ENCODE measurements around the gene SCIMP. TPM values are rescaled to one million over a fixed set of nuclear protein-coding genes. Genes with fewer than 3 reads are reported as not detected.
"Not testable (repeated sequence)": the region's sequence is repeated elsewhere in the genome, so short reads cannot be mapped to it uniquely, and the experiment has no call there.

The SCIMP gene
- total RNA-seq, 1 experiment from 2014 or later = not detected

DNA sequence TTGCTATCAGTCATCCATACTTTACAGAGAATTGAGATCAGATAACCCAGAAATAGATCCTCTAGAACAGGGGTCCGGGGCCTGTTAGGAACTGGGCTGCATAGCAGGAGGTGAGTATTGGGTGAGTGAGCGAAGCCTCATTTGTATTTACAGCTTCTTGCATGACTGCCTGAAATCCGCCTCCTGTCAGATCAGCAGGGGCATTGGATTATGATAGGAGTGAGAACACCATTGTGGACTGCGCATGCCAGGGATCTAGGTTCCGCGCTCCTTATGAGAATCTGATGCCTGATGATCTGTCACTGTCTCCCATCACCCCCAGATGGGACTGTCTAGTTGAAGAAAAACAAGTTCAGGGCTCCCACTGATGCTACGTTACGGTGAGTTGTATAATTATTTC is 13.0 kb upstream of the SCIMP start:
- CTCF ChIA-PET = interaction anchor here (0.8 kb wide), 1 partner anchor 60 kb away, joined by 3 read pairs; no protein-coding TSS in a partner anchor
- intact Hi-C loops (cut with micrococcal nuclease; ENCODE audit: unreplicated experiment) = loop anchor here (5.0 to 10.0 kb wide), 3 partner anchors 135 to 1177 kb away; partner anchors contain the start of gene NUP88
- POLR2A ChIA-PET (ENCODE audit: unreplicated experiment) = no interaction called here

DNA sequence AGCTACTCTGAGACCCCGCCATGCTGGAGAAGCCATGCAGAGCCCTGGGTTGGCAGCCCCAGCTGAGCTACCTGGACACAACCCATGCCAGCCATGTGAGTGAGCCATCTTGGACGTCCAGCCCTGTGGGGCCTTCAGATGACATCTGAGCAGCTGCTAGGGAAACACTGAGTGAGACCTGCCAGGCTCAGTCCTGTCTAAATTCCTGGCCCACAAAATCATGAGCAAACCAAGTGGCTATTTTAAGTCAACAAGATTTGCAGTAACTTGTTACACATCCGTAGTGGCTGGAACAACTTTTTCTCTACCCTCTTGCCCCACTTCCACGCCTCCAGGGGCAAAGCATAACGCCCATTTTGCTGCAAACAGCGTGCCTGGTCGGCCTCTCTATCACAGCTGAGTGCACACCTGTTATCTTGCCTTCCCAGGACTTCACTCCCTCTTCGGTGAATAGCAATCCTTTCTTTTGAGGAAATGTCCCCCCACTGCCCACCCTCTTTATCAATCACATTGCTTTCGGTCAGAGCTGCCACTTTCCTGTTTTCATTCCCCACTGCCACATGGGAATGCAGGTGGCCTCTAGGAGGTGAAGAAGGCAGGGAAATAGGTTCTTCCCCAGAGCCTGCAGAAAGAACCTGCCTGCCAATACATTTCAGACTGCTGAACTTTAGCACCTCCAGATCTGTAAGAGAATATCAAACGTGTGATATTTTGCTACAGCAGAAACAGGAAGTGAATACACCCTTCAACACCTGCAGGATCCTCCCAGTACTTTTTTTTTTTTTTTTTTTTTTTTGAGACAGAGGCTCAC is 7.4 kb upstream of the SCIMP start:
- TF ChIP-seq EZH2 (IDR thresholded peaks at IDR 0.05; ENCODE audit: low read depth) = no peak
- TF ChIP-seq, protein P1, sequence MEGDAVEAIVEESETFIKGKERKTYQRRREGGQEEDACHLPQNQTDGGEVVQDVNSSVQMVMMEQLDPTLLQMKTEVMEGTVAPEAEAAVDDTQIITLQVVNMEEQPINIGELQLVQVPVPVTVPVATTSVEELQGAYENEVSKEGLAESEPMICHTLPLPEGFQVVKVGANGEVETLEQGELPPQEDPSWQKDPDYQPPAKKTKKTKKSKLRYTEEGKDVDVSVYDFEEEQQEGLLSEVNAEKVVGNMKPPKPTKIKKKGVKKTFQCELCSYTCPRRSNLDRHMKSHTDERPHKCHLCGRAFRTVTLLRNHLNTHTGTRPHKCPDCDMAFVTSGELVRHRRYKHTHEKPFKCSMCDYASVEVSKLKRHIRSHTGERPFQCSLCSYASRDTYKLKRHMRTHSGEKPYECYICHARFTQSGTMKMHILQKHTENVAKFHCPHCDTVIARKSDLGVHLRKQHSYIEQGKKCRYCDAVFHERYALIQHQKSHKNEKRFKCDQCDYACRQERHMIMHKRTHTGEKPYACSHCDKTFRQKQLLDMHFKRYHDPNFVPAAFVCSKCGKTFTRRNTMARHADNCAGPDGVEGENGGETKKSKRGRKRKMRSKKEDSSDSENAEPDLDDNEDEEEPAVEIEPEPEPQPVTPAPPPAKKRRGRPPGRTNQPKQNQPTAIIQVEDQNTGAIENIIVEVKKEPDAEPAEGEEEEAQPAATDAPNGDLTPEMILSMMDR (conservative IDR thresholded peaks at IDR 0.05) = no peak
- no TSS peak for BruUV-seq (replicated peaks)
- Histone ChIP-seq H4K20me1 (ENCODE audit: insufficient read depth) (no peaks in the 10 kb centered on the region), H3K27me3 (ENCODE audit: insufficient read depth, low read depth) (no peaks in the 10 kb centered on the region), H3K4me2 (no peak overlapping the region), H3K36me3 (ENCODE audit: low read depth) (no peaks in the 10 kb centered on the region), H3F3A (ENCODE audit: insufficient read depth, low read depth) (no peaks in the 10 kb centered on the region), H3K4me1 (replicated peaks; ENCODE audit: insufficient read depth) (no peaks in the 10 kb centered on the region), H3K4me3 (no peak overlapping the region), H3K9me3 (ENCODE audit: insufficient read depth, low read depth) (no peaks in the 10 kb centered on the region), H3K79me2 (ENCODE audit: low read depth) (no peaks in the 10 kb centered on the region), H3K27ac (no peak overlapping the region), H2AFZ (no peak overlapping the region), H3K9me2 (ENCODE audit: insufficient read depth) (no peaks in the 10 kb centered on the region)
- CTCF ChIA-PET = no interaction called here
- no peak for DNase-seq
- POLR2A ChIA-PET (ENCODE audit: unreplicated experiment) = no interaction called here
- intact Hi-C loops (cut with micrococcal nuclease; ENCODE audit: unreplicated experiment) = loop anchor here (10.0 kb wide), 2 partner anchors 173 to 1183 kb away; partner anchors contain the start of gene NUP88

More for the DNA sequence above, 13.0 kb upstream of the SCIMP start:
- H3K4me3 ChIP-seq = no peak overlapping the region
- no peak overlapping the region for H3K27ac ChIP-seq
- no peaks in the 10 kb centered on the region for H3K36me3 ChIP-seq (ENCODE audit: low read depth)
- H3K9me2 ChIP-seq (ENCODE audit: insufficient read depth) = no peaks in the 10 kb centered on the region
- H3K4me2 ChIP-seq = no peak overlapping the region
- no peaks in the 10 kb centered on the region for H3K4me1 ChIP-seq (replicated peaks; ENCODE audit: insufficient read depth)
- H3K79me2 ChIP-seq (ENCODE audit: low read depth) = no peaks in the 10 kb centered on the region
- no peak overlapping the region for H2AFZ ChIP-seq
- no peaks in the 10 kb centered on the region for H3K9me3 ChIP-seq (ENCODE audit: insufficient read depth, low read depth)
- DNase-seq = no peak
- TF ChIP-seq, protein P1 (conservative IDR thresholded peaks at IDR 0.05) = no peak
- TF ChIP-seq EZH2 (IDR thresholded peaks at IDR 0.05; ENCODE audit: low read depth) = no peak
- no TSS peak for BruUV-seq (replicated peaks)
- no peaks in the 10 kb centered on the region for H3F3A ChIP-seq (ENCODE audit: insufficient read depth, low read depth)
- no peaks in the 10 kb centered on the region for H3K27me3 ChIP-seq (ENCODE audit: insufficient read depth, low read depth)
- no peaks in the 10 kb centered on the region for H4K20me1 ChIP-seq (ENCODE audit: insufficient read depth)

DNA sequence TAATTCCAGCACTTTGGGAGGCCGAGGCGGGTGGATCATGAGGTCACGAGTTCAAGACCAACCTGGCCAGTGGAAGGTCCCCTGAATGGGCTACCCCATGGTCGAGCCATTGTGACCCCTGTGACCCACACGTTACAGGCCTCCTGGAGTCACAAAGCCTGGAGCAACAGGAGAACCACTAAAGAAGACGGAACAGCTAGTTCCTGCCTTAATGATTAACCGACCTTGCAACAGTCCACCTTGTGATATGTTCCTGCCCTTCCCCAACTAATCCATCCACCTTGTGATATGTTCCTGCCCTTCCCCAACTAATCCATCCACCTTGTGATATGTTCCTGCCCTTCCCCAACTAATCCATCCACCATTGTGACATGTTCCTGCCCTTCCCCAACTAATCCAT is 5.1 kb upstream of the SCIMP start:
- POLR2A ChIA-PET (ENCODE audit: unreplicated experiment); CTCF ChIA-PET: not testable (repeated sequence)
- intact Hi-C loops (cut with micrococcal nuclease; ENCODE audit: unreplicated experiment) = loop anchor here (10.0 kb wide), 2 partner anchors 175 to 1185 kb away; partner anchors contain the start of gene NUP88

More for the DNA sequence above, 5.1 kb upstream of the SCIMP start:
- H3K9me2 ChIP-seq (ENCODE audit: insufficient read depth); H2AFZ ChIP-seq; DNase-seq; H3K79me2 ChIP-seq (ENCODE audit: low read depth); H3F3A ChIP-seq (ENCODE audit: insufficient read depth, low read depth); H4K20me1 ChIP-seq (ENCODE audit: insufficient read depth); H3K27me3 ChIP-seq (ENCODE audit: insufficient read depth, low read depth); H3K4me3 ChIP-seq; H3K27ac ChIP-seq; BruUV-seq (replicated peaks); H3K36me3 ChIP-seq (ENCODE audit: low read depth); H3K4me1 ChIP-seq (replicated peaks; ENCODE audit: insufficient read depth); H3K9me3 ChIP-seq (ENCODE audit: insufficient read depth, low read depth); H3K4me2 ChIP-seq: not testable (repeated sequence)
